Stimulated activated CD4-positive, alpha-beta T cell treated with anti-CD3 and anti-CD28 coated beads, Interleukin-12 subunit alpha, Interleukin-12 subunit beta, amount 100 ng/mL, for 48 hours (primary cell): Measurements from ENCODE around the gene PHLPP1.
"Not testable (repeated sequence)": the region's sequence is repeated elsewhere in the genome, so short reads cannot be mapped to it uniquely, and the experiment has no call there.

Source experiments
- DNase-seq, 3 donors: peaks; one replicate each; pipeline ENCODE4 v3.0.0-alpha.2; 2020; ENCODE audit warnings: low read depth in 2 of 3, low spot score in 1 of 3

Gene PHLPP1

GRCh38 chr18:62740650-62741049, 25.3 kb downstream of the PHLPP1 start:
- not testable (repeated sequence) for DNase-seq

- peak in 1 of 3 donors; percentile 29 for DNase-seq
Observed at GRCh38 chr18:62741118-62741566, 25.8 kb downstream of the PHLPP1 start.

GRCh38 chr18:62741584-62741983, 26.2 kb downstream of the PHLPP1 start:
- no peak for DNase-seq

GRCh38 chr18:62744076-62744968, 29.0 kb downstream of the PHLPP1 start:
- DNase-seq, result no peak

- DNase-seq, result no peak
Observed at GRCh38 chr18:62745089-62745751, 29.9 kb downstream of the PHLPP1 start.

GRCh38 chr18:62749389-62749788, 34.0 kb downstream of the PHLPP1 start:
- no peak for DNase-seq

- DNase-seq, result no peak
Observed at GRCh38 chr18:62751341-62751821, 36.0 kb downstream of the PHLPP1 start.

GRCh38 chr18:62751977-62752376, 36.6 kb downstream of the PHLPP1 start:
- DNase-seq, result no peak

- DNase-seq, result no peak
Observed at GRCh38 chr18:62754026-62754425, 38.7 kb downstream of the PHLPP1 start.

GRCh38 chr18:62755454-62755853, 40.1 kb downstream of the PHLPP1 start:
- no peak for DNase-seq

- DNase-seq, result no peak
Observed at GRCh38 chr18:62755946-62756345, 40.6 kb downstream of the PHLPP1 start.

GRCh38 chr18:62757399-62758010, 42.2 kb downstream of the PHLPP1 start:
- DNase-seq, result no peak

- DNase-seq, result no peak
Observed at GRCh38 chr18:62758591-62758990, 43.2 kb downstream of the PHLPP1 start.

- no peak for DNase-seq
Observed at GRCh38 chr18:62759704-62760402, 44.5 kb downstream of the PHLPP1 start.

- DNase-seq, result no peak
Observed at GRCh38 chr18:62760403-62760734, 45.0 kb downstream of the PHLPP1 start.

GRCh38 chr18:62763101-62763521, 47.8 kb downstream of the PHLPP1 start:
- DNase-seq, result no peak

- no peak for DNase-seq
Observed at GRCh38 chr18:62766266-62766665, 50.9 kb downstream of the PHLPP1 start.

GRCh38 chr18:62767321-62767720, 52.0 kb downstream of the PHLPP1 start:
- DNase-seq, result no peak

GRCh38 chr18:62767836-62768557, 52.7 kb downstream of the PHLPP1 start:
- no peak for DNase-seq

GRCh38 chr18:62768558-62768943, 53.2 kb downstream of the PHLPP1 start:
- no peak for DNase-seq

- no peak for DNase-seq
Observed at GRCh38 chr18:62769216-62769615, 53.9 kb downstream of the PHLPP1 start.
